Neural progenitor cell (in vitro differentiated cells): ENCODE measurements around the gene SFR1.

Experiments
- CTCF ChIP-seq: fragments of 200-600 bp; sonication (generic); IDR thresholded peaks from 2 replicates; pipeline ENCODE4 v1.5.1; 2017; ENCODE audit warnings: antibody characterized with exemption, mild to moderate bottlenecking
- EZH2phosphoT487 ChIP-seq: fragments of 200-600 bp; sonication (generic); IDR thresholded peaks from 2 replicates; pipeline ENCODE4 v1.6.1; 2017; ENCODE audit warnings: antibody characterized with exemption

- no peak for TF ChIP-seq CTCF
- TF ChIP-seq EZH2phosphoT487 = no peak
Measured at GRCh38 chr10:104109908-104110662, 11.9 kb upstream of the SFR1 start.
